Muscle layer of duodenum (tissue), 2 donors: Measurements from ENCODE around the gene RNASE8.

Experiments
- H3K27ac ChIP-seq: one replicate; pipeline ENCODE4 v1.7.0; 2013; ENCODE audit warnings: mild to moderate bottlenecking, low read length
- H3K27me3 ChIP-seq: one replicate; pipeline ENCODE4 v1.7.0; 2013; ENCODE audit warnings: low read depth, mild to moderate bottlenecking, control low read depth, low read length
- H3K36me3 ChIP-seq, 2 donors: one replicate each; pipeline ENCODE4 v1.7.0; 2013; ENCODE audit warnings: low read length in 2 of 2, control low read depth in 1 of 2, mild to moderate bottlenecking in 1 of 2; ENCODE audit not compliant: insufficient read depth in 2 of 2, control insufficient read depth in 1 of 2
- H3K4me1 ChIP-seq, 2 donors: one replicate each; pipeline ENCODE4 v1.7.0; 2013; ENCODE audit warnings: low read length in 2 of 2, mild to moderate bottlenecking in 2 of 2, control low read depth in 1 of 2, moderate library complexity in 1 of 2; ENCODE audit not compliant: insufficient read depth in 2 of 2, control insufficient read depth in 1 of 2
- H3K4me3 ChIP-seq, 2 donors: one replicate each; pipeline ENCODE4 v1.7.0; 2013; ENCODE audit warnings: low read length in 2 of 2, low read depth in 1 of 2, mild to moderate bottlenecking in 1 of 2
- H3K9me3 ChIP-seq, 2 donors: one replicate each; pipeline ENCODE4 v1.7.0; 2013; ENCODE audit warnings: low read length in 2 of 2, control low read depth in 1 of 2, mild to moderate bottlenecking in 1 of 2; ENCODE audit not compliant: control insufficient read depth in 1 of 2
- donor health status: healthy.

RNASE8 gene

DNA sequence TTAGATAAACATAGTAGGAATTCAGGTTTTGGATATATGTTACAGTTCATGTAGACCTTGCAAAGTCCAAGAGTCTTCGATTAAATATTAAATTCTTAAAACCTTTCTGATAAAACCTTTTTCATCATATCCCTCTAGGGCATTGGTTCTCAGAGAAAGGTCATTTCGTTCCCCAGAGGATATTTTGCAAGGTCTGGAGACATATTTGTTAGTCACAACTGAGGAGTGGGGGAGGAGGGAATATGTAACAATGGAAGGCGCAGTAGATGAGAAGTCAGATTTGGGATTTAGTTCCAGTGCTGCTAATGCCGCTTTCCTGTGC lies 48.5 kb downstream of the RNASE8 start:
- peaks cover 14 to 38% of the 10 kb centered on the region in 2 donors for H3K4me1 ChIP-seq
- no peak overlapping the region for H3K4me3 ChIP-seq
- H3K27me3 ChIP-seq: no peaks in the 10 kb centered on the region
- H3K36me3 ChIP-seq: no peaks in the 10 kb centered on the region
- no peak overlapping the region for H3K27ac ChIP-seq
- no peaks in the 10 kb centered on the region for H3K9me3 ChIP-seq

DNA sequence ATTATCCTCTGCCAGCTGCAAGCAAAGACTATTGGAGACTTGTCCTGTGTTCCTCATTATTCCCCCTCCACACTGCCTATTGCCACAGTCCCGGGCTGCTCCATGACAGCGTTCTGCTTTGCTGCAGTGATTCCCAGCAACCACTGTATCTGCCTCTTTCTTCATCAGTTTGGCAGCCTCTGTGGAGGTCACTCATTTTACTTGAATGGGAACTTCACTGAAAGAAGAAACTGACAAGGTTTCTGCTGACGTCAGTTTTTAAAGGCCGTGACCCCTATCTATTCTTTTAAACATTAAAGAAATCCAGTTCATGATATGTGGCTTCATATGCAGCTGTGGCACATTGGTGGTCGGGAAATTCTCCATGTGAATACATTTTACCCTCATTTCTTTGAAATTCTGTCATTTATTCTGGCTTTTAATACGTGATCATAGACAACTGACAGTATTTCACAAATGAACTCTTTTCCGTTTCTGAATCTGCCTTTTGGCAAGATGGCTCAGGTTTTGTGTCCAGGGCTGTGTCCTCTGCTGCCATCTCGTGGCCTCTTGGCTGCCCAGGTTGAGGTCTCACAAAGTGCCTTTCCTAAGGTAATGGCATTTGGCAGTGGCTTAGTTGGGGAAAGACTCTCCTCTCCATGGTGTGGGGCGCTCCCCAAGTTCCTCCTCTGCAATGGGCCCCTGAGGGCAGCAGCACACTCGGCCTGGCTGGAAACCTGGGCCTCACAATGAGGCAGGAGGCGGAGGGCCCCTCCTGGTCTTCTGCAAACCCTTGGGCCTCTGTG lies 49.1 kb downstream of the RNASE8 start:
- Histone ChIP-seq H3K27ac (peak overlapping the region; percentile 25), H3K9me3 (no peaks in the 10 kb centered on the region), H3K4me1 (peaks cover 14 to 38% of the 10 kb centered on the region in 2 donors), H3K36me3 (no peaks in the 10 kb centered on the region), H3K4me3 (peak overlapping the region in 1 of 2 donors; percentile 28), H3K27me3 (no peaks in the 10 kb centered on the region)

DNA sequence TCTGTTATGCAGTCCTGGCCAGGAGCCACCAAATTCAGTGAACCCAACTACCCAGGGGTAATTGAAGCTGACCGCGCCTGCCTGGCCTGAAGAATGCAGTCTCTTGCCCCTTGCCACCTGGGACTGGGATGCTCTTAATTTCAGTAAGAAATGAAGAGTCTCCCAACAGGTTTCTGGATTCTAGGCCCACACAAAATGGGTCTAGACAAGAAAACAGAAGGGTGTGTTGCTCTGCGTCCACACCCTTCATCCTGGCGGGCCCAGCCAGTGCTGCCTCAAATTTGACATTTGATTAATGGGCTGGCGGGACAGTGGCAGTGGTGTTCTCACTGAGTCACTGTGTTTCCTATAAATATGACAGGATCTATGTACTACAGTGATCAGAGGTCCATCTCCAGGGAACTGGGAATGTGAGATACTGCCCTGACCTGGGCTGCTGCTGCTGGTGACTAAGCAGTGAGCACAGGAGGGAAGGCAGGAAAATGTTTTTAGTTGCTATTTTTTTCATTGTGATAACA lies 49.7 kb downstream of the RNASE8 start:
- Histone ChIP-seq H3K9me3 (no peaks in the 10 kb centered on the region), H3K4me3 (no peak overlapping the region), H3K4me1 (peaks cover 14 to 33% of the 10 kb centered on the region in 2 donors), H3K27me3 (no peaks in the 10 kb centered on the region), H3K36me3 (no peaks in the 10 kb centered on the region), H3K27ac (peak overlapping the region; percentile 25)
